GM23248 (cell line): ENCODE results near the gene BMP8A. TPM values are rescaled to one million over a fixed set of nuclear protein-coding genes. Genes with fewer than 3 reads are reported as not detected.
A peak's percentile ranks its signal among the peaks of the same experiment; 100 is the strongest.
"Not testable (repeated sequence)": the region's sequence is repeated elsewhere in the genome, so short reads cannot be mapped to it uniquely, and the experiment has no call there.

ENCODE experiments used
- DNase-seq: peaks from one replicate; pipeline ENCODE4 v3.0.0-alpha.2; 2015
- H2AFZ ChIP-seq: fragments of 200-600 bp; sonication (generic); 2 replicates; pipeline ENCODE4 v1.6.1; 2016; ENCODE audit warnings: antibody characterized with exemption
- H3F3A ChIP-seq: fragments of 200-600 bp; sonication (generic); 2 replicates; pipeline ENCODE4 v1.6.1; 2016; ENCODE audit warnings: mild to moderate bottlenecking, antibody characterized with exemption, mixed run types; ENCODE audit not compliant: insufficient read depth
- H3K27ac ChIP-seq: fragments of 200-600 bp; sonication (generic); 2 replicates; pipeline ENCODE4 v1.5.1; 2016; ENCODE audit warnings: mild to moderate bottlenecking
- H3K27me3 ChIP-seq: fragments of 200-600 bp; sonication (generic); replicated peaks from 2 replicates; pipeline ENCODE4 v1.6.1; 2016; ENCODE audit warnings: mild to moderate bottlenecking; ENCODE audit not compliant: insufficient read depth
- H3K36me3 ChIP-seq: fragments of 200-600 bp; sonication (generic); 2 replicates; pipeline ENCODE4 v1.6.1; 2016; ENCODE audit warnings: low read depth, mild to moderate bottlenecking
- H3K4me1 ChIP-seq: fragments of 200-600 bp; sonication (generic); 2 replicates; pipeline ENCODE4 v1.6.1; 2016; ENCODE audit warnings: mild to moderate bottlenecking; ENCODE audit not compliant: insufficient read depth
- H3K4me2 ChIP-seq: fragments of 200-600 bp; sonication (generic); one replicate; pipeline ENCODE4 v1.6.1; 2016; ENCODE audit warnings: mild to moderate bottlenecking; ENCODE audit not compliant: unreplicated experiment
- H3K4me3 ChIP-seq: fragments of 200-600 bp; sonication (generic); 2 replicates; pipeline ENCODE4 v1.5.1; 2016; ENCODE audit warnings: mild to moderate bottlenecking
- H3K79me2 ChIP-seq: fragments of 200-600 bp; sonication (generic); 2 replicates; pipeline ENCODE4 v1.6.1; 2016; ENCODE audit warnings: mild to moderate bottlenecking; ENCODE audit not compliant: insufficient read depth
- H3K9ac ChIP-seq: fragments of 200-600 bp; sonication (generic); 2 replicates; pipeline ENCODE4 v1.6.1; 2016; ENCODE audit warnings: mild to moderate bottlenecking
- H3K9me2 ChIP-seq: fragments of 200-600 bp; sonication (generic); 2 replicates; pipeline ENCODE4 v1.6.1; 2016; ENCODE audit warnings: mixed run types, mild to moderate bottlenecking, moderate library complexity; ENCODE audit not compliant: insufficient read depth
- H3K9me3 ChIP-seq: fragments of 200-600 bp; sonication (generic); one replicate; pipeline ENCODE4 v1.6.1; 2017; ENCODE audit warnings: low read depth
- H4K20me1 ChIP-seq: fragments of 200-600 bp; sonication (generic); 2 replicates; pipeline ENCODE4 v1.6.0; 2016; ENCODE audit not compliant: insufficient read depth
- EZH2 ChIP-seq: fragments of 200-600 bp; sonication (generic); IDR thresholded peaks from 2 replicates; pipeline ENCODE4 v1.6.1; 2018; ENCODE audit warnings: antibody characterized with exemption, mild to moderate bottlenecking; ENCODE audit not compliant: insufficient read depth, poor library complexity, severe bottlenecking
- EZH2phosphoT487 ChIP-seq: fragments of 200-600 bp; sonication (generic); IDR thresholded peaks from 2 replicates; pipeline ENCODE4 v1.6.1; 2018; ENCODE audit warnings: antibody characterized with exemption, moderate library complexity, mild to moderate bottlenecking, low read depth; ENCODE audit not compliant: insufficient read depth
- WGBS, 2 experiments: methylation state at CpG; one replicate each; pipeline ENCODE4 v1.1.6; 2015 to 2017; ENCODE audit warnings: low lambda C conversion rate in 2 of 2, low coverage in 1 of 2; ENCODE audit errors: missing lambda C conversion rate in 2 of 2; 5-methylcytosine and 5-hydroxymethylcytosine counted together
- in situ Hi-C: fragments of 300-500 bp; cut with MboI; formaldehyde crosslinking; loops from 2 replicates; pipeline ENCODE4 v1.15.0; 2020
- polyA plus RNA-seq: library from polyadenylated mRNA; unstranded; fragments of >200 nt; fragmentation: Nextera tagmentation; extraction: Ambion mirVana; gene quantifications from 2 replicates; pipeline ENCODE4 v1.2.1, GENCODE V29; 2016
- total RNA-seq: library from RNA; depleted of rRNA; stranded (reverse); fragments of >200 nt; shearing (Covaris generic); gene quantifications from 2 replicates; pipeline ENCODE4 v1.2.3, GENCODE V29; 2014

The BMP8A gene
- total and polyA plus RNA-seq, 2 experiments from 2014 or later, result not detected

- TF ChIP-seq EZH2 (no peak), EZH2phosphoT487 (no peak)
- Histone ChIP-seq H3F3A (no peaks in the 10 kb centered on the region; the same call in 1 of the 2 replicates), H2AFZ (no peak overlapping the region), H3K9ac (no peak overlapping the region), H3K4me1 (no peaks in the 10 kb centered on the region), H3K9me2 (no peaks in the 10 kb centered on the region), H4K20me1 (no peaks in the 10 kb centered on the region), H3K27me3 (no peaks in the 10 kb centered on the region; the same call in 1 of the 2 replicates), H3K36me3 (no peaks in the 10 kb centered on the region), H3K79me2 (no peaks in the 10 kb centered on the region), H3K27ac (no peak overlapping the region), H3K4me2 (no peak overlapping the region), H3K9me3 (no peaks in the 10 kb centered on the region), H3K4me3 (no peak overlapping the region)
- in situ Hi-C loops, result no loop called here
- WGBS, 2 experiments, result 80 to 85% methylated on average over 5 of the region's 5 CpGs
- no peak for DNase-seq
Measured at GRCh38 chr1:39497585-39497984, 6.1 kb downstream of the BMP8A start.

- DNase-seq, H3K27me3 ChIP-seq, H3K27ac ChIP-seq, in situ Hi-C loops, H3K4me1 ChIP-seq, H3K79me2 ChIP-seq, H3K36me3 ChIP-seq, H3F3A ChIP-seq, H4K20me1 ChIP-seq, H3K9ac ChIP-seq, H3K4me3 ChIP-seq, H3K4me2 ChIP-seq, H3K9me2 ChIP-seq, H3K9me3 ChIP-seq, H2AFZ ChIP-seq: not testable (repeated sequence)
- WGBS, 2 experiments, result 77% methylated on average over 8 to 9 of the region's 9 CpGs
Measured at GRCh38 chr1:39498096-39498710, 6.8 kb downstream of the BMP8A start.

GRCh38 chr1:39498821-39499220, 7.4 kb downstream of the BMP8A start:
- in situ Hi-C loops, result not testable (repeated sequence)
- 85 to 89% methylated on average over 7 to 13 of the region's 15 CpGs for WGBS, 2 experiments

GRCh38 chr1:39499668-39500067, 8.2 kb downstream of the BMP8A start:
- no peaks in the 10 kb centered on the region for H3K4me1 ChIP-seq
- H3K79me2 ChIP-seq, result no peaks in the 10 kb centered on the region
- no peaks in the 10 kb centered on the region for H4K20me1 ChIP-seq
- no peak for DNase-seq
- no peaks in the 10 kb centered on the region for H3K9me2 ChIP-seq
- no peak overlapping the region for H3K27ac ChIP-seq
- H3K4me3 ChIP-seq, result no peak overlapping the region
- no peak overlapping the region for H3K4me2 ChIP-seq
- in situ Hi-C loops, result no loop called here
- H3K9me3 ChIP-seq, result no peaks in the 10 kb centered on the region
- no peaks in the 10 kb centered on the region; the same call in 1 of the 2 replicates for H3F3A ChIP-seq
- WGBS, 2 experiments, result 75 to 76% methylated on average over 5 of the region's 5 CpGs
- H3K9ac ChIP-seq, result no peak overlapping the region
- no peaks in the 10 kb centered on the region for H3K27me3 ChIP-seq
- H3K36me3 ChIP-seq, result no peaks in the 10 kb centered on the region
- H2AFZ ChIP-seq, result no peak overlapping the region
- no peak for TF ChIP-seq EZH2
- no peak for TF ChIP-seq EZH2phosphoT487

More at GRCh38 chr1:39498821-39499220, 7.4 kb downstream of the BMP8A start:
- H3K9me2 ChIP-seq, H3K36me3 ChIP-seq, H2AFZ ChIP-seq, H4K20me1 ChIP-seq, H3K9ac ChIP-seq, H3K79me2 ChIP-seq, H3K9me3 ChIP-seq, H3K4me1 ChIP-seq, H3K27ac ChIP-seq, H3K4me3 ChIP-seq, H3F3A ChIP-seq, DNase-seq, H3K27me3 ChIP-seq, H3K4me2 ChIP-seq: not testable (repeated sequence)

- Histone ChIP-seq H3K9ac (no peak overlapping the region), H3K9me2 (no peaks in the 10 kb centered on the region), H3K4me3 (no peak overlapping the region), H3K4me2 (no peak overlapping the region), H3K36me3 (no peaks in the 10 kb centered on the region), H3K9me3 (no peaks in the 10 kb centered on the region), H3K27me3 (no peaks in the 10 kb centered on the region), H3K79me2 (no peaks in the 10 kb centered on the region), H3F3A (no peaks in the 10 kb centered on the region; the same call in 1 of the 2 replicates), H3K4me1 (no peaks in the 10 kb centered on the region), H3K27ac (no peak overlapping the region), H4K20me1 (no peaks in the 10 kb centered on the region), H2AFZ (no peak overlapping the region)
- TF ChIP-seq EZH2phosphoT487, result no peak
- TF ChIP-seq EZH2, result no peak
- peak; percentile 19 for DNase-seq
- in situ Hi-C loops, result no loop called here
- WGBS, 2 experiments, result 55 to 62% methylated on average over 4 of the region's 4 CpGs
Measured at GRCh38 chr1:39500862-39501389, 9.5 kb downstream of the BMP8A start.
